Ovary (tissue), 9 donors: ENCODE measurements around the gene NCAPD2. TPM values are rescaled to one million over a fixed set of nuclear protein-coding genes. Genes with fewer than 3 reads are reported as not detected.

ENCODE experiments used
- DNase-seq, 5 donors: peaks; one replicate each; pipeline ENCODE4 v3.0.0-alpha.2; 2019 to 2020
- H3K27ac ChIP-seq, 2 donors: fragments of 200-600 bp; one replicate each; pipeline versions ENCODE4 v1.5.1 to v1.8.0; 2019 to 2022
- H3K27me3 ChIP-seq: fragments of 200-600 bp; one replicate; pipeline ENCODE4 v1.8.0; 2022
- H3K36me3 ChIP-seq: fragments of 200-600 bp; sonication (generic); one replicate; pipeline ENCODE4 v1.5.1; 2019
- H3K4me1 ChIP-seq: one replicate; pipeline ENCODE4 v1.8.1; 2013; ENCODE audit warnings: mild to moderate bottlenecking, moderate library complexity; ENCODE audit not compliant: insufficient read depth
- H3K4me3 ChIP-seq: fragments of 200-600 bp; sonication (generic); one replicate; pipeline ENCODE4 v1.5.1; 2017
- H3K9me3 ChIP-seq, 2 donors: fragments of 200-600 bp in 1 of 2; sonication (generic) in 1 of 2; one replicate each; pipeline versions ENCODE4 v1.5.1 to v1.8.1; 2013 to 2019; ENCODE audit warnings: mild to moderate bottlenecking in 1 of 2, moderate library complexity in 1 of 2
- CTCF ChIP-seq, 3 donors: fragments of 450-650 bp in 2 of 3; fragments of 200-600 bp in 1 of 3; IDR thresholded peaks; one replicate each; pipeline versions ENCODE4 v1.5.1 to v1.8.0; 2016 to 2022; ENCODE audit warnings: antibody characterized with exemption in 3 of 3, mild to moderate bottlenecking in 1 of 3
- EP300 ChIP-seq: sonication (generic); formaldehyde crosslinking; IDR thresholded peaks from one replicate; pipeline ENCODE4 v1.6.1; 2017; ENCODE audit warnings: antibody characterized with exemption
- POLR2A ChIP-seq: fragments of 450-650 bp; IDR thresholded peaks from one replicate; pipeline ENCODE4 v1.6.1; 2017; ENCODE audit warnings: antibody characterized with exemption, mild to moderate bottlenecking, moderate library complexity
- WGBS, 3 donors: extraction: QIAGEN DNeasy Blood & Tissue Kit in 1 of 3; methylation state at CpG; one replicate each; pipeline versions ENCODE4 v1.1.5 to v1.1.7; 2013 to 2017; 5-methylcytosine and 5-hydroxymethylcytosine counted together
- intact Hi-C, 4 donors: fragments of 100-400 bp; cut with DNase I; formaldehyde crosslinking; loops; one replicate each; pipeline versions ENCODE4 v1.11.0 to v1.15.1; 2022 to 2023
- polyA plus RNA-seq, 2 donors: library from polyadenylated mRNA; stranded (reverse); fragments of 200-250 nt in 1 of 2; fragments of 350-450 nt in 1 of 2; fragmentation: Illumina TruSeq in 1 of 2; extraction: RNeasy Lipid Tissue Mini Kit (QIAGEN cat#74804) in 1 of 2; gene quantifications; one replicate each; pipeline ENCODE4 v1.2.3, GENCODE V29; 2013 to 2014
- total RNA-seq, 7 donors: library from RNA; depleted of rRNA in 2 of 7; stranded (reverse); fragments of >200 nt in 2 of 7; fragmentation: NEBNext Ultra II Directional in 3 of 7; extraction: Animal tissue kit (Norgen Biotek cat#: 25700) in 3 of 7; gene quantifications; one replicate each; pipeline versions ENCODE4 v1.1.0 to v1.2.4, GENCODE V29; 2016 to 2023
- donor health status: DM: no; HTN: no; CAD: no; lungs with moderate emphysema.
- donor health status: DM: no; HTN: no; CAD: no.
- donor health status: Bipolar disorder and iron deficiency.
- donor health status: DM: yes; HTN: yes; CAD: no.
- donor health status: DM: no; HTN: no; CAD: no.
- donor health status: DM: yes; HTN: yes; CAD: no.

The NCAPD2 gene
- total and polyA plus RNA-seq, 9 donors = 8.8 to 19.5 (median 16.4) TPM

GRCh38 chr12:6532051-6532926 lies 38.4 kb downstream of the NCAPD2 start:
- H3K27me3 ChIP-seq = no peaks in the 10 kb centered on the region
- TF ChIP-seq EP300 = no peak
- TF ChIP-seq POLR2A = no peak
- no peak for TF ChIP-seq CTCF (IDR thresholded peaks at IDR 0.05)
- no peaks in the 10 kb centered on the region for H3K36me3 ChIP-seq
- H3K27ac ChIP-seq = peak overlapping the region in 1 of 2 donors; percentile 96
- H3K4me3 ChIP-seq = no peak overlapping the region
- peak in 3 of 5 donors; percentile 47 to 64 (median 48) for DNase-seq
- intact Hi-C loops = loop anchor here in 2 of 4 donors (5.0 to 10.0 kb wide), 2 partner anchors 110 to 207 kb away; no protein-coding TSS in a partner anchor
- 23 to 32% (median 27%) methylated on average over 20 of the region's 20 CpGs for WGBS, 3 donors
- H3K9me3 ChIP-seq = no peaks in the 10 kb centered on the region
- peaks cover 14% of the 10 kb centered on the region for H3K4me1 ChIP-seq

GRCh38 chr12:6532927-6533652 lies 39.2 kb downstream of the NCAPD2 start:
- H3K9me3 ChIP-seq = no peaks in the 10 kb centered on the region
- H3K27ac ChIP-seq = peak overlapping the region; percentile 93 to 96
- no peak for TF ChIP-seq CTCF (IDR thresholded peaks at IDR 0.05)
- TF ChIP-seq POLR2A = no peak
- TF ChIP-seq EP300 = no peak
- DNase-seq = peak in 4 of 5 donors; percentile 66 to 74 (median 71)
- no peaks in the 10 kb centered on the region for H3K36me3 ChIP-seq
- no peaks in the 10 kb centered on the region for H3K27me3 ChIP-seq
- H3K4me3 ChIP-seq = peak overlapping the region; percentile 62
- WGBS, 3 donors = 1 to 2% (median 1%) methylated on average over 14 of the region's 14 CpGs
- intact Hi-C loops = loop anchor here in 2 of 4 donors (5.0 to 10.0 kb wide), 2 partner anchors 111 to 208 kb away; no protein-coding TSS in a partner anchor
- peaks cover 14% of the 10 kb centered on the region for H3K4me1 ChIP-seq

- H3K27me3 ChIP-seq = no peaks in the 10 kb centered on the region
- WGBS, 3 donors = 0 to 1% (median 0%) methylated on average over 9 of the region's 9 CpGs
- peaks cover 14% of the 10 kb centered on the region for H3K4me1 ChIP-seq
- H3K27ac ChIP-seq = peak overlapping the region; percentile 93 to 96
- no peak for TF ChIP-seq CTCF (IDR thresholded peaks at IDR 0.05)
- TF ChIP-seq EP300 = no peak
- no peak for TF ChIP-seq POLR2A
- H3K36me3 ChIP-seq = no peaks in the 10 kb centered on the region
- intact Hi-C loops = loop anchor here in 2 of 4 donors (5.0 to 10.0 kb wide), 2 partner anchors 111 to 209 kb away; no protein-coding TSS in a partner anchor
- DNase-seq = peak in 2 of 5 donors; percentile 77 to 81
- H3K4me3 ChIP-seq = peak overlapping the region; percentile 62
- no peaks in the 10 kb centered on the region for H3K9me3 ChIP-seq
Measured at GRCh38 chr12:6533653-6533922, 39.7 kb downstream of the NCAPD2 start.

GRCh38 chr12:6533923-6534694 lies 40.2 kb downstream of the NCAPD2 start, which contains the start of gene GAPDH:
Gene GAPDH, plus strand, starts transcription at chr12:6534517. Its CDS starts 316 bp downstream, at chr12:6534833.
- DNase-seq = peak; percentile 91 to 94 (median 93)
- Histone ChIP-seq H3K4me1 (peaks cover 14% of the 10 kb centered on the region), H3K9me3 (no peaks in the 10 kb centered on the region), H3K4me3 (peak within 1 kb of the TSS; percentile 62), H3K27ac (peak within 1 kb of the TSS; percentile 93 to 96), H3K27me3 (no peaks in the 10 kb centered on the region), H3K36me3 (no peaks in the 10 kb centered on the region)
- intact Hi-C loops = loop anchor here in 2 of 4 donors (5.0 to 10.0 kb wide), 2 partner anchors 112 to 209 kb away; no protein-coding TSS in a partner anchor
- WGBS, 3 donors = 0 to 1% (median 0%) methylated on average over 54 to 62 of the region's 62 CpGs
- TF ChIP-seq CTCF (IDR thresholded peaks at IDR 0.05) = peak in 1 of 3 donors; percentile 37
- TF ChIP-seq POLR2A = peak; percentile 97
- no peak for TF ChIP-seq EP300
